ENCODE measurements around the gene INPP5A. TPM values are rescaled to one million over a fixed set of nuclear protein-coding genes. Genes with fewer than 3 reads are reported as not detected.

The INPP5A gene
- total and polyA plus RNA-seq, 2 donors (not counting 1 experiment from before 2014, with no cell fraction given) = 9.3 to 87.8 TPM

- H3K9ac ChIP-seq (ENCODE audit: low read length) = peak overlapping the region; percentile 21
- H3K27me3 ChIP-seq (replicated peaks in 1 of 4; ENCODE audit: control extremely low read depth in 1 of 4, control insufficient read depth in 3 of 4, insufficient read depth in 4 of 4, low read length in 3 of 4) = no peaks in the 10 kb centered on the region
- ATAC-seq (ENCODE audit: low read depth) (peak; percentile 77), DNase-seq (peak; percentile 88)
- peak overlapping the region; percentile 85 to 86 for H3K27ac ChIP-seq (ENCODE audit: low read length in 2 of 2)
- H2AFZ ChIP-seq (ENCODE audit: insufficient read depth, low read depth, low read length, poor library complexity, severe bottlenecking) = no peak overlapping the region
- POLR2A ChIA-PET = interaction anchor here (0.6 to 2.7 kb wide), 15 partner anchors 9 to 355 kb away, joined by 3 to 23 read pairs (median 5); no protein-coding TSS in a partner anchor
- H3K4me1 Mint-ChIP-seq = peaks cover 20% of the 10 kb centered on the region
- H3K36me3 ChIP-seq (replicated peaks in 1 of 2; ENCODE audit: control extremely low read depth in 1 of 2, control insufficient read depth in 1 of 2, extremely low read depth in 1 of 2, insufficient read depth in 2 of 2, low read length in 1 of 2) = no peaks in the 10 kb centered on the region
- intact Hi-C loops (cut with micrococcal nuclease) = loop anchor here (1.0 to 5.0 kb wide), 8 partner anchors 12 to 175 kb away; partner anchors contain the start of genes INPP5A and PWWP2B
- no peak overlapping the region for H3K4me3 Mint-ChIP-seq
- no peaks in the 10 kb centered on the region for H3K9me3 Mint-ChIP-seq (ENCODE audit: insufficient read depth)
- TF ChIP-seq CTCF (IDR thresholded peaks at IDR 0.05) (peak; percentile 64), EZH2 (IDR thresholded peaks at IDR 0.05; ENCODE audit: borderline replicate concordance, insufficient read depth, low read depth, low read length, poor library complexity, severe bottlenecking) (no peak)
- no peaks in the 10 kb centered on the region for H3K27me3 Mint-ChIP-seq
- H3K4me3 ChIP-seq (ENCODE audit: control extremely low read depth in 1 of 5, extremely low read depth in 1 of 5, insufficient read depth in 1 of 5, low read depth in 2 of 5, low read length in 4 of 5) = peak overlapping the region in 3 of 5 experiments; percentile 10 to 20 (median 11)
- WGBS (ENCODE audit: insufficient coverage) = 15% methylated on average over 22 of the region's 23 CpGs
- no peak overlapping the region for H3K27ac Mint-ChIP-seq
- peaks cover 80% of the 10 kb centered on the region for H3K79me2 ChIP-seq (ENCODE audit: control insufficient read depth, insufficient read depth, low read length)
- H3K4me1 ChIP-seq (ENCODE audit: control insufficient read depth in 2 of 2, insufficient read depth in 2 of 2, low read length in 2 of 2) = peaks cover 49 to 59% of the 10 kb centered on the region in 2 donors
- CTCF ChIA-PET = interaction anchor here (0.8 to 3.6 kb wide), 20 partner anchors 9 to 149 kb away, joined by 3 to 35 read pairs (median 5); no protein-coding TSS in a partner anchor
- peak overlapping the region; percentile 63 for H3K4me2 ChIP-seq (replicated peaks; ENCODE audit: low read depth, low read length, poor library complexity, severe bottlenecking)
- H3K9me3 ChIP-seq (ENCODE audit: control extremely low read depth in 1 of 3, control insufficient read depth in 2 of 3, insufficient read depth in 1 of 3, low read length in 2 of 3) = no peaks in the 10 kb centered on the region
- peaks cover 58% of the 10 kb centered on the region for H4K20me1 ChIP-seq (ENCODE audit: control insufficient read depth, insufficient read depth, low read length, poor library complexity, severe bottlenecking)
These were observed 34.3 kb downstream of the INPP5A start for GRCh38 chr10:132571650-132572544.
